SK-N-SH (cell line): ENCODE data around the gene ABLIM1.

Experiments
- EP300 ChIP-seq, 2 experiments: IDR thresholded peaks; 2 replicates each; pipeline versions ENCODE4 v1.4.0 to v1.6.1; 2012; ENCODE audit warnings: borderline replicate concordance in 1 of 2, low read depth in 1 of 2, low read length in 1 of 2
- FOXM1 ChIP-seq: IDR thresholded peaks from 2 replicates; pipeline ENCODE4 v1.4.0; 2012; ENCODE audit warnings: low read depth, mild to moderate bottlenecking
- JUND ChIP-seq: IDR thresholded peaks from 2 replicates; pipeline ENCODE4 v1.4.0; 2012
- POLR2AphosphoS5 ChIP-seq: IDR thresholded peaks from 2 replicates; pipeline ENCODE4 v1.6.1; 2012; ENCODE audit warnings: low read depth, low read length
- RFX5 ChIP-seq: IDR thresholded peaks from 2 replicates; pipeline ENCODE4 v1.6.1; 2012; ENCODE audit warnings: mild to moderate bottlenecking, improper control_type of control experiment, low read length
- YY1 ChIP-seq: IDR thresholded peaks from 2 replicates; pipeline ENCODE4 v1.4.0; 2012; ENCODE audit warnings: low read depth, mild to moderate bottlenecking
- TF ChIP-seq, protein P1 (sequence below): fragments of 200-600 bp; sonication (generic); IDR thresholded peaks from 2 replicates; pipeline ENCODE4 v1.6.1; 2017; ENCODE audit warnings: antibody characterized with exemption, mild to moderate bottlenecking, moderate library complexity
- TF ChIP-seq, protein P2 (sequence below): IDR thresholded peaks from 2 replicates; pipeline ENCODE4 v1.6.1; 2012; ENCODE audit warnings: mild to moderate bottlenecking, low read depth, low read length, moderate library complexity

DNA sequence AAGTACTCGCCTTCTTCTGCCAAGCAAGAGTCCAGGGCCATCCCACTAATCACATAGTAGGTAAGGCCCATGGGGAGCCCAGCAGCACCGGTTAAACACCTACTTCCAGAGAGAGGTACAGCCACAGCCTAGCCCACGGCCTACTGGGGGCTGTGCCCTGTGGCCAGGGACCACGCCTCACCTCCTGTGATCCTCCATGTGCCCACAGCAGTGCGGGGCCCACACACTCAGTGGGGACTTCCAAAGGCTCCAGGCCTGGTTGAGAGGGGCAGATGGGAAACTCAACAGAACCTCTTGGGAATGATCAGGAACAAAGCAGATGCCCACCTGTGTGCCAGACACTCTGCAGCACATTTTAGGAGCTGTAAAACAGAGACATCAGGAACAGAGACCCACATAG lies 273.5 kb downstream of the ABLIM1 start:
- TF ChIP-seq POLR2AphosphoS5: no peak
- TF ChIP-seq, protein P1, sequence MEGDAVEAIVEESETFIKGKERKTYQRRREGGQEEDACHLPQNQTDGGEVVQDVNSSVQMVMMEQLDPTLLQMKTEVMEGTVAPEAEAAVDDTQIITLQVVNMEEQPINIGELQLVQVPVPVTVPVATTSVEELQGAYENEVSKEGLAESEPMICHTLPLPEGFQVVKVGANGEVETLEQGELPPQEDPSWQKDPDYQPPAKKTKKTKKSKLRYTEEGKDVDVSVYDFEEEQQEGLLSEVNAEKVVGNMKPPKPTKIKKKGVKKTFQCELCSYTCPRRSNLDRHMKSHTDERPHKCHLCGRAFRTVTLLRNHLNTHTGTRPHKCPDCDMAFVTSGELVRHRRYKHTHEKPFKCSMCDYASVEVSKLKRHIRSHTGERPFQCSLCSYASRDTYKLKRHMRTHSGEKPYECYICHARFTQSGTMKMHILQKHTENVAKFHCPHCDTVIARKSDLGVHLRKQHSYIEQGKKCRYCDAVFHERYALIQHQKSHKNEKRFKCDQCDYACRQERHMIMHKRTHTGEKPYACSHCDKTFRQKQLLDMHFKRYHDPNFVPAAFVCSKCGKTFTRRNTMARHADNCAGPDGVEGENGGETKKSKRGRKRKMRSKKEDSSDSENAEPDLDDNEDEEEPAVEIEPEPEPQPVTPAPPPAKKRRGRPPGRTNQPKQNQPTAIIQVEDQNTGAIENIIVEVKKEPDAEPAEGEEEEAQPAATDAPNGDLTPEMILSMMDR: no peak
- no peak for TF ChIP-seq YY1
- TF ChIP-seq RFX5: no peak
- no peak for TF ChIP-seq EP300 (IDR thresholded peaks at IDR 0.05; ENCODE audit: borderline replicate concordance in 1 of 2, low read depth in 1 of 2, low read length in 1 of 2)
- TF ChIP-seq FOXM1: no peak
- TF ChIP-seq, protein P2, sequence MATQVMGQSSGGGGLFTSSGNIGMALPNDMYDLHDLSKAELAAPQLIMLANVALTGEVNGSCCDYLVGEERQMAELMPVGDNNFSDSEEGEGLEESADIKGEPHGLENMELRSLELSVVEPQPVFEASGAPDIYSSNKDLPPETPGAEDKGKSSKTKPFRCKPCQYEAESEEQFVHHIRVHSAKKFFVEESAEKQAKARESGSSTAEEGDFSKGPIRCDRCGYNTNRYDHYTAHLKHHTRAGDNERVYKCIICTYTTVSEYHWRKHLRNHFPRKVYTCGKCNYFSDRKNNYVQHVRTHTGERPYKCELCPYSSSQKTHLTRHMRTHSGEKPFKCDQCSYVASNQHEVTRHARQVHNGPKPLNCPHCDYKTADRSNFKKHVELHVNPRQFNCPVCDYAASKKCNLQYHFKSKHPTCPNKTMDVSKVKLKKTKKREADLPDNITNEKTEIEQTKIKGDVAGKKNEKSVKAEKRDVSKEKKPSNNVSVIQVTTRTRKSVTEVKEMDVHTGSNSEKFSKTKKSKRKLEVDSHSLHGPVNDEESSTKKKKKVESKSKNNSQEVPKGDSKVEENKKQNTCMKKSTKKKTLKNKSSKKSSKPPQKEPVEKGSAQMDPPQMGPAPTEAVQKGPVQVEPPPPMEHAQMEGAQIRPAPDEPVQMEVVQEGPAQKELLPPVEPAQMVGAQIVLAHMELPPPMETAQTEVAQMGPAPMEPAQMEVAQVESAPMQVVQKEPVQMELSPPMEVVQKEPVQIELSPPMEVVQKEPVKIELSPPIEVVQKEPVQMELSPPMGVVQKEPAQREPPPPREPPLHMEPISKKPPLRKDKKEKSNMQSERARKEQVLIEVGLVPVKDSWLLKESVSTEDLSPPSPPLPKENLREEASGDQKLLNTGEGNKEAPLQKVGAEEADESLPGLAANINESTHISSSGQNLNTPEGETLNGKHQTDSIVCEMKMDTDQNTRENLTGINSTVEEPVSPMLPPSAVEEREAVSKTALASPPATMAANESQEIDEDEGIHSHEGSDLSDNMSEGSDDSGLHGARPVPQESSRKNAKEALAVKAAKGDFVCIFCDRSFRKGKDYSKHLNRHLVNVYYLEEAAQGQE: no peak
- no peak for TF ChIP-seq JUND
